Right lung (tissue), 5 donors: ENCODE data around the gene ECSIT. TPM values are rescaled to one million over a fixed set of nuclear protein-coding genes. Genes with fewer than 3 reads are reported as not detected.
A peak's percentile ranks its signal among the peaks of the same experiment; 100 is the strongest.

ENCODE experiments used
- DNase-seq, 2 donors: peaks; one replicate each; pipeline ENCODE4 v3.0.0-alpha.2; 2013
- polyA plus RNA-seq, 5 donors: library from polyadenylated mRNA; unstranded; fragments of 120-200 nt; gene quantifications; one replicate each; pipeline versions ENCODE4 v1.2.1 to v1.2.3, GENCODE V29; 2013; ENCODE audit warnings: inconsistent platforms in 1 of 5, low replicate concordance in 1 of 5; ENCODE audit not compliant: insufficient read length in 5 of 5, insufficient read depth in 1 of 5

ECSIT gene
- polyA plus RNA-seq, 5 donors = 26.9 to 44.8 (median 32.0) TPM

GRCh38 chr19:11505504-11506100 lies 23.3 kb downstream of the ECSIT start, which contains the start of gene ZNF653:
ZNF653 (minus strand) TSS chr19:11505839; CDS start chr19:11505786, 53 bp downstream.
- DNase-seq = peak; percentile 96

GRCh38 chr19:11505032-11505503 lies 23.9 kb downstream of the ECSIT start:
- DNase-seq = peak; percentile 92 to 93

- no peak for DNase-seq
These were observed 24.4 kb downstream of the ECSIT start for GRCh38 chr19:11504502-11505031.

- no peak for DNase-seq
These were observed 29.0 kb downstream of the ECSIT start for GRCh38 chr19:11499890-11500420.

GRCh38 chr19:11499220-11499726 lies 29.7 kb downstream of the ECSIT start:
- no peak for DNase-seq

- DNase-seq = no peak
These were observed 32.4 kb downstream of the ECSIT start for GRCh38 chr19:11496391-11497163.

- no peak for DNase-seq
These were observed 33.0 kb downstream of the ECSIT start for GRCh38 chr19:11495885-11496284.

- DNase-seq = no peak
These were observed 33.5 kb downstream of the ECSIT start for GRCh38 chr19:11495481-11495880.

- no peak for DNase-seq
These were observed 34.2 kb downstream of the ECSIT start for GRCh38 chr19:11494634-11495285.

GRCh38 chr19:11489378-11489777 lies 39.6 kb downstream of the ECSIT start:
- no peak for DNase-seq

GRCh38 chr19:11486661-11487503 lies 42.1 kb downstream of the ECSIT start:
- no peak for DNase-seq

GRCh38 chr19:11485245-11485837 lies 43.6 kb downstream of the ECSIT start:
- no peak for DNase-seq

- no peak for DNase-seq
These were observed 45.4 kb downstream of the ECSIT start for GRCh38 chr19:11483366-11484111.

GRCh38 chr19:11482384-11483050 lies 46.4 kb downstream of the ECSIT start:
- DNase-seq = peak; percentile 57 to 66

GRCh38 chr19:11481534-11482383 lies 47.2 kb downstream of the ECSIT start:
- peak; percentile 29 to 30 for DNase-seq

GRCh38 chr19:11480715-11481533 lies 48.0 kb downstream of the ECSIT start, which contains the start of gene ELAVL3:
ELAVL3 (minus strand) TSS chr19:11481046; CDS start chr19:11480608, 438 bp downstream.
- no peak for DNase-seq
